CD4-positive, alpha-beta T cell treated with Interleukin-2 at 100 ng/mL for 4 hours (primary cell): ENCODE measurements around the gene HOMER2.
A peak's percentile ranks its signal among the peaks of the same experiment; 100 is the strongest.

Source experiments
- DNase-seq: peaks from one replicate; pipeline ENCODE4 v3.0.0-alpha.2; 2020; ENCODE audit warnings: low spot score

Gene HOMER2

DNA sequence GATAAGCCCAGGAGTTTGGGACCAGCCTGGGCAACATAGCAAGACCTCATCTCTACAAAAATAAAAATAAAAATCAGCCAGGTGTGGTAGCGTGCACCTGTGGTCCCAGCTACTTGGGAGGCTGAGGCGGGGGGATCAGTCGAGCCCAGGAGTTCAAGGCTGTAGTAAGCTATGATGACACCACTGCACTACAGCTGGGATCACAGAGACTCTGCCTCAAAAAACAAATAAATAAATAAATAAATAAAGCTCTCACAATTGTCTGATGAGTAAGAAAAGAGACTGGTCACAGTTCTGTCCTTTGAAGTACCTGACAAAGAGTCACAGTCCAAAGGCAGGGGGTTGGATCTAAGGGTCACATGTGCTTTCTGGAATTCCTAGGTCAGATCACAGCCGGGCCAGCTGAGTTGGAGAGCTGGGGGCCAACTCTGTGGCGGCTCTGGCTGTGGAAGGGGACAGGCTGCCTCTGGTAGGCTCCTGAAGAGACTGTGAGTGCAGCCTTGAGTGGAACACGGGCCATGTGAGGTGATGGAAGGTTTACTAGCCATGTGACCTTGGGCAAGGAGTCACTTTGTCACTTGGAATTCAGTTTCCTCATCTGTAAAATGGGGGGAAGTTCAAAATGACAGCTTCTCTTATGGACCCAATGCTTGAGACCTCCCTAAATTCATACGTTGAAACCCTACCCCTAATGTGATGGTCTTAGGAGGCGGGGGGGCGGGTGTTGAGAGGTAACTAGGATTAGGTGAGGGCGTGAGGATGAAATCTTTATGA, 95.9 kb downstream of the HOMER2 start:
- no peak for DNase-seq

DNA sequence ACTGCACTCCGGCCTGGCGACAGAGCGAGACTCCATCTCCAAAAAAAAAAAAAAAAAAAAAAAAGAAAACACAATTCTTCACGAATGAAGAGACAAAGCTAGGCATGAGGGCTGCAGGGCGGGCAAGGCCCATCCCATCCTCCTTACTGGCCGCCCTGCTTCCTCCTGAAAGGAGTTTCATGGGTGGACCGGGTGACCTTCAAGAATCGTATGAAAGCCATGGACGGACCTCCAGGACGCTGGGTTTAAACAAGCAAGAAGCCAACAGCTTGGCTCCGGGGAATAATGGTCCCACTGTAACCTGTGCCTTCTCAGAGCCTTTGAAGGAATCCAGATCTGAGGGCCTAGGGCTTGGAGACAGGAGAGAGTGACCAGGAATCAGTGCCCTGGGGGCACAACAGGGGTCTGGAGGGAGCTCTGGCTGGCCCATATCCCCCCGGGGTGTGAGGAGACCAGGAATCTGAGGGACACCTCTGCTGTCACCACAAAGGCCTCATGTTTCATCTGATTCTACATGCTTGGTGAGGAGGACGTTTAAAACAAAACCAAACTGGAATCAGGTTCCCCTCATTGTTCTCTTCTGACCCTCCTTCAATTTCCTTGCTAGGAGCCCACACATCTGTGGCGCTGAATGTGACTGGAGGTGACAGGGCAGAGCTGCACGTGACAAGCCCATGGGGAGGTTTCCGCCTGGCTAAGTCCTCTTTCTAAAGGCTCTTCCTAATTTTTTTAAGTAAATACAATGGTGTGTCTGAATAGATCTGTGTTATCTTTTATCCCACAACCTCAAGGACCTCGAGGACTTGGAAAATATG, 97.0 kb downstream of the HOMER2 start:
- no peak for DNase-seq

GRCh38 chr15:82854554-82854953, 98.0 kb downstream of the HOMER2 start:
- no peak for DNase-seq

GRCh38 chr15:82852941-82853561, 99.5 kb downstream of the HOMER2 start:
- no peak for DNase-seq

DNA sequence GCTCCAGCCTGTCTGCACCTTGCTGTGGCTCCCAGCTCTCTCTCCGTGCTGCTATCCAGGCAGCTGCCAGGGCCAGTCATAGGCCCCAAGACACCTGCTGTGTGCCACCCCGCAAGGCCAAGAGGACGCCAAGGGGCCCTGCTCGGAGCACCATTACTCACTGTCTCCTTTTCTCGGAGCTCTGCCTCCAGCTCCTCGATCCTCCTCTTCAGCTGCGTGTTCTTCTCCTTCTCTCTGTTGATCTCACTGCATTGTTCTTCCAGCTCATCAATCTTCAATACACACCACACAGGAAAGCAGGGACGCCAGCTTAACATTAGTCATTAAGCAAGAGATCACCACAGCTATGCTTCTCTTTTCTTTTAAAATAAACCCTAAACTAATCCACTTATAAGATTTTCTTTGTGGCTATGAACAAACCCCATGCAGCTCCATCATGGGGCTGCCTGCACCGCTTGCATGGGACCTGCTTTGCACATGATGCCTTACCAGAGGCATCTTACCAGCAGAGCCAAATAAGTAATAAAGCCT, 100.5 kb downstream of the HOMER2 start:
- DNase-seq: no peak

DNA sequence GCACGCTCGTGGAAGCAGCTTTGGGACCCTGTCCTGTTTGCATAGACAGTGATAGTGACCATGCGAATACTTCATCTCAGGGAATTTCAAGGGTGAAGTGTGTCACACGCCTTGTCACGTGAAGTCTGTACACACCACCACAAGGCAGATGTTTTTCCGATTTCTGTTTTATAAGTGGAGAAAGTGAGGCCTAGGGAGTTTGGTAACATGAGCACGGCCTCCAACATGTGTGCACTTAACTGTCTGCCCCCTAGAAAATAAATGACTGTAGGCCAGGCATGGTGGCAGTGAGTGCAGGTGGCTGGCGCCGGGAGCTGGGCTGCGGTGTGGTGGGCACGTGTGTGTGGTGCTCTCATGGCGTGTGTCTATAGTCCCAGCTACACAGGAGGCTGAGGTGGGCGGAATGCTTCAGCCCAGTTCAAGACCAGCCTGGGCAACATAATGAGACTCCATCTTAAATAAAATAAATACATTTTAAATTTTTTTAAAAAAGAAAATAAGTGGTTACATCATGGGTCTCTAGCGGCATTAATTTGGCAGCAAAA, 101.1 kb downstream of the HOMER2 start:
- DNase-seq: no peak

GRCh38 chr15:82850731-82851130, 101.8 kb downstream of the HOMER2 start:
- no peak for DNase-seq

DNA sequence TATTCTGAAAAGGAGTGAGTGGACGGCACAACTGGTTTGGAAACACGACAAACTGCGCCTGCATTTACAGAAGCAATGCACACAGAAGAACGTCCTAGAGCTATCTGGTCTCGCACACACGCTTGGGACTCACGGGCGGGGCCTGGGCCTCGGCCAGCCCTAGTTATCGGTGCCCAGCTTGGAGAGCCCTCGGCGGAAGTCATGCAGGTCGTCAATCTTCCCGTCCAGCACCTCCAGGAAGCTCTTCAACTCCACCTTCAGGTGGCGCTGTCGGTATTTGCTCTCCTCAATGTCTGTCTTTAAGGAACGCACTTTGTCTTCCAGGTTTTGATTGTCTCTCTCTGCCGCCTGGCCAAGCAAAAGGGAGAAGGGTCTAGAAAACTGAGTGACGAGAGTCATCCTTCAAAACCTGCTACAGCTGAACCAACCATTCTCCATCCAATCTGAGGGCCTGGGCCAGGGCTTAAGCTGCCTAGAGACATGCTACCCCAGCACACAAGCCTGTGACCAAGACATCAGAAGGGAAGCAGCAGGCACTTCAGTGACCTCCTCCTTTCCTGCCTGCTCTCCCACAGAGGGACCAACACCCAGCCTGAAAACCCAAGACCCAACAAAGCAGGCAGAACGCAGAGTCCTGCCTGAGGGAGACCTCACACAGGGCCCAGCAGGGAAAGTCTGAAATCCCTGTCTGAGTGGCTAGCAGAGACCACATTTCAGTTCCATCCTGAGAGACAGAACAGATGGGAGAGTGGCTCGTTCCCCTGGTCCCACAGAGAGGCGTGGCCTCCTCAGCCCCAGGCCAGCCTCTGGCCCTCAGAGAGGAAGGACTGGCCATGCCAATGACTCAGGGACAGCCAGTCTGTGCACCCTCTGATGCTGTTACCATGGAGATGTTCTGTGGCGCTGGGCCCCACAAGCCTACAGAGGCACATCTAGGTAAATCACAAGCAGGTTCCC, 102.7 kb downstream of the HOMER2 start:
- peak; percentile 34 for DNase-seq

- no peak for DNase-seq
Measured at GRCh38 chr15:82848241-82848993, 104.1 kb downstream of the HOMER2 start.

DNA sequence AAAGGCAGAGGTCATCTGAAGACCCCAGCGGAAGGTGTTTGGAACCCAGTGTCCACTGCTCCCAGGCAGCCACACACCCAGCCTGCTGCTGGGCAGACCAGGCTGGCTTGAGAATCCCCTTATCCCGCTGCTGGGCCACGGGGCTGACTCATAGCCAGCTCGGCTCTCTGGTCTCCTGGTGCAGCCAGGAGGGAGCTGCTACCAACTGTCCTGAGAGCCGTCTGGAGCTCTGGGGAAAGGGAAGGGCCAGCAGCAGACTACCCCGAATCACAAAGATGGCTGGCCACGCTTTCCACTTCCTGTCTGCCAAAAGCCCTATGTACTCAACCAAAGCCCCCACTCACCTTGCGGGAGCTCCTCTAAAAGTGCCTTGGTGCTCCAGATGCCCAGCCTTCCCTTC, 104.8 kb downstream of the HOMER2 start:
- DNase-seq: no peak

DNA sequence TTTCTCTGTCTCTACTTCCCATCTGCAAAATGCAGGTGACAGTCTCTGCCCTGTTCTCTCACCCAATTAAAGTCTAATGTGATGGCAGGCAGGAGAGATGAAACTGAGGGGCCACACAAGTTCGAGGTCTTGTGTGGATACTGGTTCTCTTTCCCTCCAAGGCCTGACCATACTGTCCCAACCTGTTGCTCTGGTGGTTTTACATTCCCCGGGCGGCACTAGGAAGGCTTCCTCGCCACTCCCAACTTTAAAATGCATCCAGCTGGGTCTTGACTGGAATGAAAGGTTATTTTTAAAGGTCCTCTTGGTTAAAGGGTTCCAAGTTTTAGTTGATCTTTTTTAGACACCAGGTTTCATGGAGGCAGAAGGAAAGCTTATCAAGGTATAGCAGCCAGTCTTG, 105.9 kb downstream of the HOMER2 start:
- DNase-seq: no peak

GRCh38 chr15:82845686-82846085, 106.8 kb downstream of the HOMER2 start:
- DNase-seq: no peak

DNA sequence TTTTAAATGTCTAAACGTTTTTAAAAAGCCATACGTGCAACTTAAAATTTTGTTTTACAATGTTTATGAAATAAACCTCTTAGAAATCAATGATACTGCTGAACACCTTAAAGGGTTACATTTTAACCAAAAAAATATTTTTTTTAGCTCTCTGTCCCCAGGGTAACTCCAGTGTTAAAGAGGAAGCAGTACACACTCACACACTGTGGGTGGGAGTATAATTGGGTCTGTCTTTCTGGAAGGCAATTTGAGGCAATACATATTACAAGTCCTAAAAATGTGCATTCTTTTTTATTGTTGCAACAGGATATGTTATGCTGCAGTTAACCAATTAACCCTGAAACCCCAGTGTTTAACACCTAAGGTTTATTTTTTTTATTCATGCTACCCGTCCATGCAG, 109.0 kb downstream of the HOMER2 start:
- no peak for DNase-seq

DNA sequence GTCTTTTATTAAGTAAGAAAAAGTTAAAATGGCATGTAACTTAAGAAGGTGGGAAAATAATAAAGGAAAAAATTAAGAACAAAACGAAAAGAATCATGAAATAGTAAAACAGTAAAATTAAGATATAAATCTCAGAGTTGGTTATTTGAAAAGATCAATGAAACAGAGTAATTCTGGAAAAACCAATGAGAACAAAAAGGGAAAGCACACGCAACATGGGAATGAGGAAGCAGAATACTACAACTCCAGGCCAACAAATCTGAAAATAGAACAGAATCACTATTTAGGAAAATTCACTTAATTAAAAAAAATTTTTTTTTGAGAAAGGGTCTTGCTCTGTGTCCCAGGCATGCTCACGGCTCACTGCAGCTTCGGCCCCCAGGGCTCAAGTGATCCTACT, 112.4 kb downstream of the HOMER2 start:
- DNase-seq: no peak

DNA sequence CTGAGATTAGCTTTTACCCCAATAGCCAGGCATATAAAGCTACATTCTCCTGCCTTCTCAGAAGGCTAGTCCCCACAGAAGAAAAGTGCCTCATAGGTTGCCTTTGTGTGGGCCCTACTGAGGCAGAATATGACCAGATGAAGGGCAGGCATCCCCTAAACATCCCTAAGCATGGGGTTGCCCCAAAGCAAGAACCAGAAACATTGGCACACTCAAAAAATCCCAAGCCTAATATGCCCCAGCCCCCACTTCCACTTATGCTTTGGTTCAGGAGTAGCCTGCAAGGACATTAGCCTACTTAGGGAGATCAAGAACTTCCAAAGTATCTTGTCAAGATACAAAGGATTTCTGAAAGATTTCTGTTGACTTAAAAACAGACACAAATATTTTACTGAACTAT, 113.4 kb downstream of the HOMER2 start:
- DNase-seq: no peak

- no peak for DNase-seq
Measured at GRCh38 chr15:82838096-82838735, 114.3 kb downstream of the HOMER2 start.

DNA sequence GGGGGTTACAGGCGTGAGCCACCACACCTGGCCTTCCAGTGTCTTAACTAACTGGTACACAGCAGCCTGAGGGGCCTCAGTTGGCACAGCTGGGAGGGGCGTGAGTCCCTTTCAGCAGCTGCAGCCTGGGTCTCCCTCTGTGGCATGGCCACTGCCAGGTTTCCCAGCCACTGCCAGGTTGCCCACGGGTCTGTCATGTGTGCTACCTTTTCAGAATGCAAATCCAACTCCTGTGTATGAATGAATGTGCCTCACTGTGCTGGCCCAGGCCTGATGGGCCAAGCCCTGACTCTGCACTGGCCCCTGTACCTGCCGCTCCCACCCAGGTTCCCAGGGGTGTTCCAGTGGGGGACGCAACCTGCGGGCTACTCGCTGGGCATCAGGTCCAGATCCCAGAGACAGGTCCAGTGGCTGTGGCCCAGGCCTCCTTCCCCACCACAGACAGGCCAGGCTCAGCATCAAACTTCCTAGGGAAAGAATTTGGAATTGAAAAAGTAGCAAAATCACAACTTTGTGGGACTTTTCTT, 117.1 kb downstream of the HOMER2 start:
- no peak for DNase-seq

- no peak for DNase-seq
Measured at GRCh38 chr15:82833362-82833682, 119.2 kb downstream of the HOMER2 start.

GRCh38 chr15:82832601-82833361, 119.7 kb downstream of the HOMER2 start:
- DNase-seq: peak; percentile 48
